Measurements from ENCODE around the gene SKIC8. TPM values are rescaled to one million over a fixed set of nuclear protein-coding genes. Genes with fewer than 3 reads are reported as not detected.

The SKIC8 gene
- total RNA-seq (2014; rRNA removed; shearing (Covaris generic)): 103 and 171 TPM in 2 replicates

DNA sequence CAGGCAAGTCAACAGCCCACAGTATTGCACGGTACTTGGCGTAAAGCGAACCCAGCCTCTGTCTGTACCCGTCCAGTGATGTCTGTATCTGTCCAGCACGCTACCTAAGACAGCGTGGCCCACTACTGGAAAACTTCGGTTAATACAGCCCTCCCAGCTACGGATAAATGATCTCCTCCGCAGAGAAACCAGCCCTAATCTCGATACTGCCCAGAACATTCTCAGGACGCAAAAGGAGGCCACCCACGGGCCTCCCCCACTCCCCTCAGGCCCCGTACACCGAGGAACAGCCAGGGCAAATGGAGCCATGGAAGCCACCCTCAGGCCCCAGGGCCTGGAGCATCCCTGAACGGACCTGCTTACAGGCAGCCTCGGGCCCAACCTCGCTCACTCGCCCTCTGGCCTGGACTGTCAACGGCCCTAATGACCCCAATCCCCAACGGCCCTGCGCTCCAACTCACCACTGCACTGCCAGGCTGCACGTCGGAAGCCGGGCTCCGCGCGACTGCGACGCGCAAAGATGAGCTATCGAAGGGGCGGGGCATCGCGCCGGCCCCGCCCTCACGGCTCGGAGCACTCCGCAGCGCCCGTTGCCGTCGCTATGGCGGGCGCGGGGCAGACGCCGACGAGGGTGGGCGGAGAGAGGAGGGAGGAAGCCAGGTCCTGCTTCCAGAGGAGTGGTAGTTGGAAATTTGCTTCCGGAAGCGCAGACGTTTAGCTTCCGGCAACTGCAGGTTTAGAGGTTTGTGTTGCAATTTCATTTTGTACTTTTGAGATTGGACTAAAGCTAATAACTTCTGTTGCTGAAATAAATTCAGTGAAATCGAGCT lies at the start of gene SKIC8:
Gene SKIC8 (minus strand): TSS at position 509 of the 830 bp plus-strand sequence. CDS start 3,923 bp downstream, outside the sequence.
- Histone ChIP-seq H3K9me3 (replicated peaks) (no peaks in the 10 kb centered on the region), H3K27ac (peak within 1 kb of the TSS; percentile 56), H3K27me3 (replicated peaks) (no peaks in the 10 kb centered on the region), H3K4me1 (replicated peaks) (peaks cover 20% of the 10 kb centered on the region), H3K36me3 (peaks cover 8% of the 10 kb centered on the region), H3K4me3 (peak within 1 kb of the TSS; percentile 68)
- peak; percentile 95 for DNase-seq (ENCODE audit: low read depth in 1 of 2, low spot score in 2 of 2)

DNA sequence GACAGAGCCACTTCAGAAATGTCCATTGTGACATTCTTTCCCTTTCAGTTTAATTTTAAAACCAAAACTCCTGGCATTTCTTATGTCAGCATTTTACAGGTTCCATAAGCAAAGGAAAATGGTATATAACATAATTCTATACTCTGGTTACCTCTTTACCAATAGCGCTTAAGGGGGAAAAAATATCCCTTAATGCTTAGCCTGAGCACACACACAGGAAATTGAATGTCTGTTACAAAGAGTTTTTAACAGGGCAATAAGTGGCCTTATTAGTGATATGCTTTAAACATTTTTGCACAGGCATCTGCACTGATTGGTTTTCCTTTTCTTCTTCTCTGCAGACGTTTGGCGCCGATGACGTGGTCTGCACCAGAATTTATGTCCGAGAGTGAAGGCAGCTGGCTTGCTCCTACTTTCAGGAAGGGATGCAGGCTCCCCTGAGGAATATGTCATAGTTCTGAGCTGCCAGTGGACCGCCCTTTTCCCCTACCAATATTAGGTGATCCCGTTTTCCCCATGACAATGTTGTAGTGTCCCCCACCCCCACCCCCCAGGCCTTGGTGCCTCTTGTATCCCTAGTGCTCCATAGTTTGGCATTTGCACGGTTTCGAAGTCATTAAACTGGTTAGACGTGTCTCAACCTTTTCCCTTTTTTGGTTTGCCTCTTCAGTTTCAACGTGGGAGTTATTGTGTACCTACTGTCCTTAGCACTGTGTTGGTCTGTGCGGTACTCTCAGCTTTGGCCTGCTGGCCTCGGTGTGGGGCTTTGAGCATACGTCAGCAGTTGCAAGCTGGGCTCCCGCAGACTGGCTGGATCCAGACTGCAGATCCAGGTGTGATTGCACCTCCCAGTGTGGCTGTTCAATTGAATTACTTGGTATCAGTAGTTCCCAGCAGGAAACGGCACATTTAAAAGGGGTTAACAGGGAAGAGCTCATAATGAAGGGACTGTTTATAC lies 48.5 kb upstream of the SKIC8 start:
- DNase-seq (ENCODE audit: low read depth in 1 of 2, low spot score in 2 of 2): no peak
- Histone ChIP-seq H3K27ac (no peak overlapping the region), H3K27me3 (replicated peaks) (peaks cover 24% of the 10 kb centered on the region), H3K9me3 (replicated peaks) (no peaks in the 10 kb centered on the region), H3K4me3 (no peak overlapping the region), H3K36me3 (no peaks in the 10 kb centered on the region), H3K4me1 (replicated peaks) (no peaks in the 10 kb centered on the region)

DNA sequence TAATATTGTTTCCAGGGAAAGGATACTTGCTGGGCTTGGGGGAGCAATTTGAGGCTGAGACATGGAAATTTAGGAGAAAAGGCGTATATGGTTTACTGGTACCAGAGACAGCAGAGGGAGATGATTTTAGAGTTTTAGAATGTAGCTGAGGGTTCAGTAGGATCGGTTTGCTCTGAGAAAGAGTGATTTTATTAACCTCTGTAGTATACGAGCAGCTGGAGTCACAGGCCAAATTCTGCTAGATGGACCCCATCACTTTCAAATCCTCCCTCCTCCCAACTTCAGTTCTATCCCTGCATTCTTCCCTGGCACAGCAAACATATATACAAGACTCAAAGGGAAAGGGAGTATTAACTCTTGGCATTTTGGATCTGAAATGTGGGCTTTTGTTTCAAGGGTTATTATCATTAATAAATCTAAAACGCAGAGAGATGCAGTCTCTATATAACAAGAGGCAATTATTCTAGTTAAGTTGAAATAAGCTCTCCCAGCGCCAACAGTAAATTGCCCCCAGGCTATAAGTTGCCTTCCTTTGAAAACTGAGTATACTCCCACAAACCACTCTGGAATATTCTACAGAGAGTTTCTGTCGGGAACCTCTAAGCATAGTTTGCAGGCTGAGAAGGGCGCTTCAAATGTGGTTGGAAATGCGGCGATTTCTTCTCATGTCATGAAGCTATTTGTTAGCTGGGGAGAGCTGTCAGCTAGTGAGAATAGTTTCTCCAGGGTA lies 46.2 kb upstream of the SKIC8 start:
- DNase-seq (ENCODE audit: low read depth in 1 of 2, low spot score in 2 of 2): no peak
- Histone ChIP-seq H3K27ac (no peak overlapping the region), H3K4me1 (replicated peaks) (no peaks in the 10 kb centered on the region), H3K4me3 (no peak overlapping the region), H3K27me3 (replicated peaks) (peaks cover 39% of the 10 kb centered on the region), H3K36me3 (no peaks in the 10 kb centered on the region), H3K9me3 (replicated peaks) (no peaks in the 10 kb centered on the region)

DNA sequence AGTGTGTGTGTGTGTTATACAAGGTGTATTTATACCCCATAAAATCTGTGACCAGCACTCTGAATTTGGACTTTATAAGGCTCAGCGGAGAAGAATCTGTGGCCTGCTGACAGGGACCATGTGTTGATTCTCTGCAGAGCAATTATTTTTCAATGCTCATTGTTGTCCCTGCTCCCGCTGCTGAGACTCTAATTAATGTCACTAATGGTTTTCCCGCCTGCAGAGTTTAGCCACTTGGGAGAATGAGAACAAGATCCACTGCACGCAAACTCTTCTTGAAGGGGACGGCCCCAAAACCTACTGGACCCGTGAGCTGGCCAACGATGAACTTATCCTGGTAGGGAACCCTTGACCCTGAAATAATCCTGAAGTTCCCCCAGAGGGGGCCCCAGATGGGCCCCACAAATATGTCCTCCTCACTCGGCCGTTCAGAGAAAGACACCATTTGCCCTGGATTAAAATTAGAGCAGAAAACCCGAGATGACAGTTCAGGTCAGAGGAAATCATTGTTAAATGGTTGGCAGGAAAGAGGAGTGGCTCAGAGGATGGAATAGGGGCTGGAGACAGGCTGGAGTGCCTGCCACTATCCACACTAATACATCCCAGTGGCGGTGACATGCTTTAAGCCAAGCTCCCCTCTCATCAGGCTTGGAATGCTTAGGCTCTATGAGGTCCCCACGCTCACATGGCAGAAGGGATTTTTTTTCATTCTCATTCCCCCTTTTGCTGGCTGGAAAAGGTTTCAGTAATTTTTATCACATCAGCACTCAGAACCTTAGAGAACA lies 44.1 kb upstream of the SKIC8 start:
- H3K9me3 ChIP-seq (replicated peaks): no peaks in the 10 kb centered on the region

DNA sequence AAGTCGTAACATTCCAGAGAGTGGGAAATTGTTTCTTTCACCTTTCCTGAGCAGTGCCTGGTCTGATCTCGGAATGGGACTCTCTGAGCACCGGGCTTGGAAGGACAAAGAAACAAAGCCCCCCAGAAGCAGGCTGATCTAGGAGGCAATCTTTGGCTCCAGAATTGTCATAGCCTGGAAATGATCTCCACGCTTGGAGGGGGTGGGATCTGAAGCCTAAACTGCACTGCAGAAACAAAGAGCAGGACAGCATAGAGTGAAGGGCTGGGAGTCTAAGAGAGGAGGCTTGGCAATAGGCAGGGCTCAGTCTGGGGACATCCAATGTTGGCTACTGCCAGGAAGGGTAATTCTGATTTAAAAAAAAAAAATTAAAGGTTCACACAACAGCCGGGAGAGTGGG lies 42.6 kb upstream of the SKIC8 start:
- H3K4me1 ChIP-seq (replicated peaks): no peaks in the 10 kb centered on the region
- no peaks in the 10 kb centered on the region for H3K36me3 ChIP-seq
- H3K27me3 ChIP-seq (replicated peaks): peaks cover 63% of the 10 kb centered on the region
- H3K9me3 ChIP-seq (replicated peaks): no peaks in the 10 kb centered on the region
- no peak overlapping the region for H3K4me3 ChIP-seq
- no peak overlapping the region for H3K27ac ChIP-seq
- no peak for DNase-seq (ENCODE audit: low read depth in 1 of 2, low spot score in 2 of 2)

More for the DNA sequence above, 44.1 kb upstream of the SKIC8 start:
- Histone ChIP-seq H3K4me3 (no peak overlapping the region), H3K36me3 (no peaks in the 10 kb centered on the region), H3K27ac (no peak overlapping the region), H3K27me3 (replicated peaks) (peaks cover 58% of the 10 kb centered on the region), H3K4me1 (replicated peaks) (no peaks in the 10 kb centered on the region)
- DNase-seq (ENCODE audit: low read depth in 1 of 2, low spot score in 2 of 2): no peak

DNA sequence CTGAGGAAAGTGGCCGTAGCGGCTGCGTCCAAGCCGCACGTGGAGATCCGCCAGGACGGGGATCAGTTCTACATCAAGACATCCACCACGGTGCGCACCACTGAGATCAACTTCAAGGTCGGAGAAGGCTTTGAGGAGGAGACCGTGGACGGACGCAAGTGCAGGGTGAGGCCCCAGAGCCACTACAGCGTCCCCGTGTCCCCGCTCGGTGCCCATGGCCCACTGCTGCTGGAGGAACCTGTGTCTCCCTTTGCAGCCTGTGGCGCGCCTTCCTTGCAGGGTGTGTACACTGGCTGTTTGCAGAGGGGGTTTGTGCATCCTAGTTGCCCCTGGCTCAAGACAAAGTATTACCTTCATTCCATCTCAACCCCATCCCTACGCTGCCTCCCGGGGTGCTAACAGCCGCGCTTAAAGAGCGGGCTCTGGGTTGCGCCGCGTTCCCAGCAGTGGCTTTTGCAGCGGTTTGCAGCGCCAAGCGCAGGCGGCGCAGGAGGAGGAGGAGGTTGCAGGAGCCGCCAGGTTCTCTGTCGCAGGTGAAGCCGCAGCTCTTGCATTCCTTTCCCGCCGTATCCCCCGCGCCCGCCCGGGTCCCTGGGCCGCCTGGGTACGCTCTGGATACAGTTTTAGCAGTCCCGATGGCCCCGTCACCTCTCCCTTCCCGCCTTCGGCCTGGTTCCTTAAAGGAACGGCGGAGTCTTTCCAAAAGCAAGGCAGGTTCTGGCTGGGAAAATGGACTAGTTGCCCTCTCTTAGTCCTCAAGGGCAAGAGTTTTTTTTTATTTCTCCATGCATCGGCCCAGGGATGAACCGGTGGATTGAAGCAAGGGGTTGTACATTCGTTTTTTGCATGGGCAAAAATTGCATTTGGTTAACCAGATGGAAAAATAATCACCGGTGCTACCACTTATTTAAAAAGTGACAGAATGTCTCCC lies 41.9 kb upstream of the SKIC8 start:
- no peak for DNase-seq (ENCODE audit: low read depth in 1 of 2, low spot score in 2 of 2)
- no peaks in the 10 kb centered on the region for H3K9me3 ChIP-seq (replicated peaks)
- no peaks in the 10 kb centered on the region for H3K36me3 ChIP-seq
- H3K4me1 ChIP-seq (replicated peaks): no peaks in the 10 kb centered on the region
- peaks cover 64% of the 10 kb centered on the region for H3K27me3 ChIP-seq (replicated peaks)
- no peak overlapping the region for H3K4me3 ChIP-seq
- H3K27ac ChIP-seq: no peak overlapping the region

DNA sequence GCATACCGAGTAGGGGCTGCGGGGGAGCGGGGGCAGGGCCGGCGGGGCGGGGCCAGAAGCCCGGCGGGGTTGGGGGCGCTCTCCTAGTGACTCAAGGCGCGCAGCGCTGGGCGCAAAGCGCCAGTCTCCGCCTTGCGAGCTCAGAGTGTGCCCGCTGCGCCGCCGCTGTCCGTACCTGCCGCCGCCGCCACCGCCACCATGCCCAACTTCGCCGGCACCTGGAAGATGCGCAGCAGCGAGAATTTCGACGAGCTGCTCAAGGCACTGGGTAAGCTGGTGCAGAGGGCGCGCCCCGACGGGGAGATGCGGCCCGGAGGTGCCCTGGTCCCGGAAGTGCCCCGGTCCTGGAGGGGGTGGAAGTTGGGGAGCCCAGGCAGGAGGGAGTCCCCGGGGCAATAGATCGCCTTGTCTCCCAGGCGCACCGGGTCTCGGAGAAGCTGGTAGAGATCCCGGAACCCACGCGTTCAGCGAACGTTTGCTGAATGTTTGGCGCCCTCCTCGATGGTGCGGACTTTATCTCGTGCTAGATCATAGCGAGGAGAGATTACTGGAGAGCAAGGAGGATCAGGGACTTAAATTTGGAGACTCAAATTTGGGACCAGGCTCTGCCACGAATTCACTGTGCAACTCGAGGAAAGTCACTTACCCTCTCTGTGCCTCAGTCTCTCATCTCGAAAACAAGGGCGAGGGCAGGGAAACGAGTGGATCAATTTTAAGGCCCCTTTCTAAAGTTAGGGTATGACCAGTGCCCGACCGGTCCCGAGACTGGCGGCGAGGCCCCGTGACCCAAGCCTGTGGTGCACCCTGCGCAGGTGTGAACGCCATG lies 41.0 kb upstream of the SKIC8 start, which contains the start of gene CRABP1:
Gene CRABP1 (plus strand): TSS at position 123 of the 826 bp plus-strand sequence. CDS start 76 bp downstream, at position 199.
- Histone ChIP-seq H3K27ac (no peak within 1 kb of the TSS), H3K27me3 (replicated peaks) (peaks cover 59% of the 10 kb centered on the region), H3K9me3 (replicated peaks) (no peaks in the 10 kb centered on the region), H3K36me3 (no peaks in the 10 kb centered on the region), H3K4me3 (no peak within 1 kb of the TSS), H3K4me1 (replicated peaks) (no peaks in the 10 kb centered on the region)
- DNase-seq (ENCODE audit: low read depth in 1 of 2, low spot score in 2 of 2): no peak

DNA sequence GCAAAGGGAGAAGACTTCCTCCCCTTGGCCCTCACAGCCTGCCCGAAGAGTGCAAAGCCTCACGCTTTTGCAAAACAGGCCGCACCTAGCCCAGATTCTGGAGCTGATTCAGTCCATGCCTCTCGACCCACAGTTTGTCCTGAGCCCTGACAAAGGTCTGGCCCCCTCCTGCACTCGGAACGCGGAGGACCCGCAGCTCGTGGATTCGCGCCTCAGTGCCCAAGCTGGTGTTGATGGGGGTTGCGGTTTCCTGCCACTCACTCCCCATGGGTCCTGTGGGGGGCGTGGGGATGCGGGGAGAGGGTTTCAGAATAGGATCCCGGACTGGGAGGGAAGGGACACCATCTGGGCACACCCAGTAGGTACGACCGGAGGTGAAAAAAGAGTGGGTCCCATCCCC lies 40.1 kb upstream of the SKIC8 start:
- no peak for DNase-seq (ENCODE audit: low read depth in 1 of 2, low spot score in 2 of 2)
- H3K27ac ChIP-seq: no peak overlapping the region
- no peaks in the 10 kb centered on the region for H3K4me1 ChIP-seq (replicated peaks)
- peaks cover 55% of the 10 kb centered on the region for H3K27me3 ChIP-seq (replicated peaks)
- peaks cover 3% of the 10 kb centered on the region; the same call in 1 of the 2 replicates for H3K9me3 ChIP-seq (replicated peaks)
- H3K36me3 ChIP-seq: no peaks in the 10 kb centered on the region
- no peak overlapping the region for H3K4me3 ChIP-seq

DNA sequence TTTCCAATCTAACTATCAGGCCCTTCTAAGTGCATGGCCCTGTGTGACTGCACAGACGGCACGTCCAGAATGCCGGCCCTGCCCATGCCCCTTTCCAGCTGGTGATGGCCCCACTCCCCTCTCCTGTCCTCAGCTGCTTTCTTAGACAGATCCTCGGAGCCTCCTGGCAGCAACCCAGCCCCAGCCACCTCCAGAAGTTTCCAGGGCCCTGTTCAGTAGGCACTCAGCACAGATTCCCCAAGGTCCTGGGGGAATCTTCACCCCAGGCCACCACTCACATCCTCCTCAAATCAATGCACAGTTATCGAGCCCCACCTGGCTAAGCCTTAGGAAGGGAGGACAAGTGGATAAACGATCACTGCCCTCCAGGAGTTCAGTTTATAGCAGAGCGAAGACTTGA lies 39.4 kb upstream of the SKIC8 start:
- DNase-seq (ENCODE audit: low read depth in 1 of 2, low spot score in 2 of 2): no peak
- Histone ChIP-seq H3K36me3 (no peaks in the 10 kb centered on the region), H3K9me3 (replicated peaks) (peaks cover 3% of the 10 kb centered on the region; the same call in 1 of the 2 replicates), H3K4me1 (replicated peaks) (no peaks in the 10 kb centered on the region), H3K27ac (no peak overlapping the region), H3K4me3 (no peak overlapping the region), H3K27me3 (replicated peaks) (peaks cover 55% of the 10 kb centered on the region)

DNA sequence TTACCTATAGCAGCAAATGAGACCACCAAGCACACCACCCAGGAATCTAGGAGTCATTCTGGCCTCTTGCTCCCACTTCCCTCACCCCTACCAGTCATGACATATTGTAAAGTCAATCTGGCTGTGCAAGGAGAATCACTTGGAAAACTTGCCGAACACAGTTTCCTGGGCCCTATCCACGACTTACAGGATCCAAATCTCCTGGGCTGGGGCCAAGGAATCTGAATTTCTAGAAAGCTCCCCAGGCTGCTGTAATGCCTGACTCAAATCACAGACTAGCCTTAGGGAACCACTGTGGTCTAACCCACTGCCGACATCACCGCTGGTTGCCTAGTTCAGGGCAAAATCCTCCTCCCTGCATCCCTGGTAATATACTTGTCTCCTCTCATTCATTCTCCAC lies 36.6 kb upstream of the SKIC8 start:
- Histone ChIP-seq H3K27ac (no peak overlapping the region), H3K4me1 (replicated peaks) (no peaks in the 10 kb centered on the region), H3K36me3 (no peaks in the 10 kb centered on the region), H3K4me3 (no peak overlapping the region), H3K9me3 (replicated peaks) (peaks cover 3% of the 10 kb centered on the region; the same call in 1 of the 2 replicates), H3K27me3 (replicated peaks) (peaks cover 36% of the 10 kb centered on the region)
- no peak for DNase-seq (ENCODE audit: low read depth in 1 of 2, low spot score in 2 of 2)

DNA sequence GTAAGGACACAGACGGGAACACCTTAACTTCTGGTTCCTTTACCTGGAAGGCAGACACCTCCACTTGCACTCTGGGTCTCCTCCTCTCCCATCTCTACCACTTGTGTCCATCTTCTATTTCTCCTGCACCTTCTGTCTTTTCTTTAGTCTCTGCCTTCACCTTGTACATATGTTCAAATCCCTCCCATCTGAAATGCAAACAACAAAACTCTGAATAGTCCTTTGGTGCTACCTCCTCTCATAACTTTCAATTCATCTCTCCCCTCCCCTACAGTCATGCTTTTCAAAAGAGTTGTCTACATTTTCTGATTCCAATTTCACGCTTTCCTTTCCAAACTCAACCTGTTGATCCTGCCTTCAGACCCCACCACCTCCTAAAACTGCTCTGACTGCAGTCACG lies 35.4 kb upstream of the SKIC8 start:
- no peak overlapping the region for H3K4me3 ChIP-seq
- no peaks in the 10 kb centered on the region for H3K4me1 ChIP-seq (replicated peaks)
- no peaks in the 10 kb centered on the region for H3K36me3 ChIP-seq
- H3K27me3 ChIP-seq (replicated peaks): peaks cover 27% of the 10 kb centered on the region
- H3K9me3 ChIP-seq (replicated peaks): peaks cover 3% of the 10 kb centered on the region; the same call in 1 of the 2 replicates
- no peak for DNase-seq (ENCODE audit: low read depth in 1 of 2, low spot score in 2 of 2)
- no peak overlapping the region for H3K27ac ChIP-seq
